Choroid plexus epithelial cell (primary cell): ENCODE results near the gene DYNLT2B.
"Not testable (repeated sequence)": the region's sequence is repeated elsewhere in the genome, so short reads cannot be mapped to it uniquely, and the experiment has no call there.

Source experiments
- DNase-seq: peaks from one replicate; pipeline ENCODE4 v3.0.0-alpha.2; 2010; ENCODE audit warnings: low read depth
- H3K4me3 ChIP-seq: 2 replicates; pipeline ENCODE4 v1.5.1; 2011; ENCODE audit warnings: low read depth, mild to moderate bottlenecking, control low read depth, low read length, moderate library complexity
- CTCF ChIP-seq: conservative IDR thresholded peaks from 2 replicates; pipeline ENCODE4 v1.5.1; 2011; ENCODE audit warnings: low read depth, mild to moderate bottlenecking, control low read depth, inconsistent platforms, low read length, moderate library complexity

Gene DYNLT2B

GRCh38 chr3:196251918-196252317, 66.1 kb downstream of the DYNLT2B start:
- TF ChIP-seq CTCF = no peak
- no peak for DNase-seq
- H3K4me3 ChIP-seq = no peak overlapping the region

GRCh38 chr3:196246612-196247308, 71.3 kb downstream of the DYNLT2B start:
- no peak overlapping the region for H3K4me3 ChIP-seq
- TF ChIP-seq CTCF = no peak
- DNase-seq = peak; percentile 62

GRCh38 chr3:196244166-196244565, 73.9 kb downstream of the DYNLT2B start:
- not testable (repeated sequence) for H3K4me3 ChIP-seq, DNase-seq

- TF ChIP-seq CTCF = no peak
- H3K4me3 ChIP-seq = no peak overlapping the region
- no peak for DNase-seq
Observed at GRCh38 chr3:196241704-196242103, 76.3 kb downstream of the DYNLT2B start.
